ENCODE results near the gene DCST2.

The DCST2 gene

DNA sequence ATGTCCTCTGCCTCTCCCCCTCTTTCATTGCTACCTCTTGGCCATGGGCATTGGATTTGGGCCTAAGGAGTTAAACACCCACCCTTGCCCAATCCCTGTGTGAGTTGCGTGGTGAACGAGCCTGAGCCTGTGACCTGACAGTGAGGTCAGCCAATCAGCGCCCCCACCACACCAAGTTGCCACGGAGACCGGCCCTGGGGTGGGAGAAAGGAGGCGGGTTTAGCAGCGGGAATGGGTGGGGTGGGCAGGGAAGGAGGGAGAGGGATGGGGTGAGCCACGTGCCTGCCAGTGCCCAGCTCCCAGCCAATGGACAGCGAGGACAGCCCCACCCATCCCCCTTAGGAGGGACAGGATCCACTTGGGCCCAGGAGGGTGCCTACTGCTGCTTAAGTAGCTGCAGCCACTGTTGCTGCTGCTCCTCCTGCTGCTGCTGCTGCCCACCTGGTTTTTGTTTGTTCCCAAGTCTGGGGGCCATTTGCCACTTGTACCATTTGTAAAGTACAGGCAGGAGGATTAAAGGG, 21.5 kb downstream of the DCST2 start:
- no peak for DNase-seq (ENCODE audit: low read depth in 2 of 2, low spot score in 1 of 2)

DNA sequence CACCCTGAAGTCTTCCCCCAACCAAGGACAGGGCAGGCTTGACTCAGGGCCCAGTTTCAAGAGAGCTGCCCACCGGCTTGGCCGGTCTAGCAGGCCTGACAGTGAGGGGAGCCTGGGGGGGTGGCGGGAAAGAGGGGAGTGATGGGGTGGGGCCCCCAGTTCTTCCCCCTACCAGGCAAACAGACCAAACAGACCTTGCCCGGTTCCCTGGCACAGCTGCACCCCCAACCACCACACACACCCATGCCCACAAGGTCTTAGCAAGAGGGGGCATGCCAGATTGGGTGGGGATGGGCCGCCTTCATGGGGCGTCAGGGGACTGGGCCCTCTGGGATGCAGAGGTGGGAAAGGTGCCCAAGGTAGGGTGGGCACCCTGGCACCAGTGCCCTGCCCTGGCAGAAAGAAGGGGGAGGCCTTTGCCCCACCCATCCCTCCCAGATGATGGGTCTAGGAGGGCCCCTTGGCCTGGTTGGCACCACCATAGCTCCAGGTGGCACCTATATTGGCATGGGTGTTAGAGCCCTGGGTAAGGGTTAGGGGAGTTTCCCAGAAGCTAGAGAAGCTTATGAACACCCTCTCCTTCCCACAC, 22.1 kb downstream of the DCST2 start:
- no peak for DNase-seq (ENCODE audit: low read depth in 2 of 2, low spot score in 1 of 2)

DNA sequence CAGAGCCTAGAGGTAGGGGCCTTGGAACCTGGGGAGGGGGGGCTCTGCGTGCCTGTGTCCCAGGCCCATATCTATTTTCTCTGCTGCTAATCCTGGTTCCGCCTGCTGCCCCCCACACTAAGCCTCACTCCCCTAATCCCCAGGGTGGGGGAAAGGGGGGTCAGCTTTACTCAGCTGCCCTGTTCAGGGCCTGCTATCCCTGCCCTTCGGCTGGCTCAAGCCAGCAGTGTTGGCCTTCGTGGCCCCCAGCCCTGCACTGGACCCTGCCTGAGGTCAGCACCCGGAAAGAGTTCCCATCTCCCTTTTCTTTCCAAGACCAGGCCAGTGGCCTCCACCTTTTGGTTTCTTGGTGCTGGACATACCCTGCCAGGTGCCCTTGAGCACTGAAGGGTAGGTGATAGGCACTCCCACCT, 22.6 kb downstream of the DCST2 start:
- no peak for DNase-seq (ENCODE audit: low read depth in 2 of 2, low spot score in 1 of 2)

DNA sequence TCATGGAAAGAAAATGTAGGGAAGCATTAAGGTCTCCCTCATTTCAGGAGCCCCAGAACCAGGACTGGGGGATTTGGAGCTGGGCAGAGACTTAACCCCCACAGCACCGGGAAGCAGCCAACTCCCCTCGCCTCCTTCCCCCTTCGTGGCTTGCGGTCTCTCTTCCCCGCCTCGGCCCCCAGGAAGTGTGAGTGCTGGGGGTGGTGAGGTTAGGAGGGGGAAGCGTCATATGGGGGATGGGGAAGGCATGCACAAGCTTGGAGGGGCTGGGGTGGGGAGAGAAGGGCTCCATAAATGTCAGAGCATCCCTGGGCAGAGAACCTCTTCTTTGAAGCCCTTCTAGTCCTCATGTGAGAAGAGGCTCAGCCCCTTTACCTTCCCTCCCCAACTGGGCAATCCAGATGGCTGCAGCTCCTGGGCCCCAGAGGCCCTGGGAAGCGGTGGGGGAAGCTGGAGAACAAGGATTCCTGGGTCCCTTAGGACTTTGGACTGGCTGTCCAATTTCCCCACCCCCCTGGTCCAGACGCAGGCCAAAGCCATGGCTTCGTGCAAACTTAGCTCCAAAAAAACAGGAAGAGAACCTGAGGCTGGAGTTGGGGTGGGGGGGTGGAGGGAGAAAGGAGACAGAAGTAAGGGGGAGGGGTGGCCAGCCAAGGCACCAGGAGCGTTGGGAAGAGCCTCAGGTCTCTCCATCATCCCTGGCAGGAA, 23.2 kb downstream of the DCST2 start:
- DNase-seq (ENCODE audit: low read depth in 2 of 2, low spot score in 1 of 2) = no peak

DNA sequence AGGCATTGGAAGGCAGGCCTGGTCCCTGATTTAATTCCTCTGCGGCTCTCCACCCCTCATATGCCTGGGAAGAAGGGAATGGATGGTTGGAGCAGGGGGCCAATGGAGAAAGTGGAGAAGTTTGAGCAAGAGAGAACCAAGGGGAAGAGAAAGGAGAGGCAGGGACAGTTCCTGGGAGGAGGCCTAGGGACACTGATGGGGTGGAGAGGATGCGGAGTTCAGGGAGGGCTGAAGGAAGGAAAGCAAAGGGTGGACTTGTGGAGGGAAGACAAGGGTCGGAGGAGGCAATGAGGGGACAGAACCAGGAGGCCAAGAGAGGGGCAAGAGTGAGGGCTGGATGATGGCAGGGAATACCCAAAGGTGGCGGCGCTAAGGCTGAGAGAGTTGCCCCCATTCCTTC, 23.8 kb downstream of the DCST2 start:
- no peak for DNase-seq (ENCODE audit: low read depth in 2 of 2, low spot score in 1 of 2)

DNA sequence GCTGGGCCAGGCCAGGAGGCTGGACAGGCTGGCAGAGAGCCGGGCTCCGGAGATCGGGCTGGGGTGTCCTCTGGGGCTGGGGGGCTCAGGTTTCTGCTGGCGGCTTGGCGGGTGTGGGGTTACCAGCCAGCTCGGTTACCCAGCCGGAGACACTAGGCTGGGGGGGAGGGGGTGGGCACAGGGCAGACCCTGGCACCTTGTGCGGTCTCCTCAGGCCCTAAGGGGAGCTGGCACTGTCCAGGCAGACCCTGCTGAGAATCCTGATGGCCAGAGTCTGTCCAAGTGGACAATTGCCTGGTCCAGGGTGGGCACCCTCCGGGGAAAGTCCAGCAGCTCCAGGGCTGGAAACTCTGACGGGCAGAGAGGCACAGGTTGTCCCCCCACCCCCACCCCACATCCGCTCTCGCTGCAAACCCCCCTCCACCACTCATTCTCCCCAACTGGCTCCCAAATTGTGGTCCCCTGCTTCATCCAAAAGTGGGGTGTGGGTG, 24.3 kb downstream of the DCST2 start:
- no peak for DNase-seq (ENCODE audit: low read depth in 2 of 2, low spot score in 1 of 2)

DNA sequence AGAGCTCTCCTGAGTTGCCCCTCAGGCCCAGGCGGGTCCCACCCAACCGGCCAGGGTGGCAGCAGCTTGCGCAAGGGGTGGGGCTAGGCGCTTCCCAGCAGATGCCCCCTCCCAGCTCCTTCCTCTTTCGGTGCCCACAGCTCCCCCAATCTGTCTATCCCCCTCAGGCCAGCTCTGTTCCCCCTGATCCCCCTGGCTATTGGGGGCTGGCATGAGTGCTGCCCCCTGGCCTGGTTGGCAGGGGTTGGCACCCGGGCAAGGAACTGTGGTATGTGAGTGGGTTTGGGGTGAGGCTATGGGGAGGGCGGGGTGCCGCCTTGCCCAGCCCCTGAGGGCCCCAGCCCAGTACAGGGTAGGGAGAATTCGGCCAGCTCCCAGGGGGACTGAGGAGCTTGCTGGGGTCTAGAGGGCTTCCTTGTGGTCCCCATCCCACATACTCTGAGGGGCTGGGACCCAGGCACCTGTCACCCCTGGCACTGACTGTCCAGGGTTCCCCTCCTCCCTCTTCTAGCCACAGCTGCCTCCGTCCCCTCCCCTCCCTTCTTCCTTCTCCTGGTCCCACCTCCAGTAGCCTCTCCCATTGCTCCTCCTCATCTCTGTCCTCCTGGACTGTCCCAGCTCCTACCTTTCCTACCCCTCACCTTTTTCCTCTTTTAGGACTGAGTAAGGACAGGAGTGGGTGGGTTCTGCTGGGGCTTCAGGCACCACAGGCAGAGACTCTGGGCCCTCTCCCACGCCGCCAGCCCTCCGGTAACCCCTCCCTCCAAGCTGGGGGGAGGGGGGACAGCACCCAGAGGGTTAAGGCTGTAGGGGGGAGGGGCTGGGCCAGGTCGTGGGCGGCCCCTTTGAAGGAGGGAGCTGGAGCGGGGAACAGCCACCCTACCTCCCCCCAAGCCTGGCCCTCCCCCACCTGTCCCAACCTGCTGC, 25.3 kb downstream of the DCST2 start:
- DNase-seq (ENCODE audit: low read depth in 2 of 2, low spot score in 1 of 2) = no peak

DNA sequence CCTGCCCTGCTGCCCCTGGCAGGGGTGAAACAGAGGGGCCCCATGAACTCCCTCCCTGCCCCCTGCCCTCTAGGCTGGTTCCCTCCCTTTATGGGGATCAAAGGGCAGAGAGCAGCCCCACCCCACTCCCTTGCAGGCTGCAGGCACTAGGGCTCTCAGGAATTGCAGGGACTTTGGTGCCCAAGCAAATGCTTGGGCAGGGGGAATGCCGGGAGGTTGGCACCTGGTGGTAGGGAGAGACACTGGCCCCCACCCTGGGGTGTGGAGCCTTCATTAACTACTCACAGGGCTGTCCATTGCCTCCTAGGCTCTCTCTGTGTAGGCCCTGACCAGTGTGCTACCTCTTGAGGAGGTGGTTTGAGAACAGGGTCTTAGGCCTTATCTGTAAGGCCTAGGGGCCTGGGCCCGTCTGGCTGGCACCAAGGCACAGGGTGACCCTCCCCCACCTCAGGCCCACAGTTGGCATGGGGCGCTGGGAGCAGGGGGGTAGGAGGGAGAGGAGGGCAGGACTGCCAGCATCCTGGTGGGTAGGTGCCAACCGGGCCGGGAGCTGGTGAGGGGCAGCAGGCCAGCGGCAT, 26.2 kb downstream of the DCST2 start:
- no peak for DNase-seq (ENCODE audit: low read depth in 2 of 2, low spot score in 1 of 2)

DNA sequence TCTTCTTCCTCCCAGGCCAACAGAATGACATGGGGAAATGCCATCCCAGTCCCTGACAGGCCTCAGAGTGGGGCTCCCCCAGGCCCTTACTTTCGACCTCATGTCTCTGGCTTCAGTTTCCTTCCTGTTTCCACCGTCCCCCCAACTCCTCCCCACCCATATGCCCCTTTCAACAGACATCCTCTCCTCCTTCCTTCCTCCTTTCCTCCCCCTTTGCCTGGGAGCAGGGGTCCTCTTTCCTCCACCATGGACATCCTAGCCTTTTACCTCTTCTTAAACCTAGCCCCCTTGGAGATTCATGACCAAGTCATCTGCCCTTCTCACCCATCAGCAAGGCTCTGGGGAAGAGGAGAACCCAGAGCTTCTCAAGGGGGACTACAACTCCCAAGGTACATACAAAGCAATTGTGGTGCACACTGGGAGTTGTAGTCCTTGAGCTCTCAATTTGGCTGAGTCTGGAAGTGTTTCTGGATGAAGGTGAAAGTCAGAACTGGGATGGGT, 26.9 kb downstream of the DCST2 start:
- DNase-seq (ENCODE audit: low read depth in 2 of 2, low spot score in 1 of 2) = no peak

DNA sequence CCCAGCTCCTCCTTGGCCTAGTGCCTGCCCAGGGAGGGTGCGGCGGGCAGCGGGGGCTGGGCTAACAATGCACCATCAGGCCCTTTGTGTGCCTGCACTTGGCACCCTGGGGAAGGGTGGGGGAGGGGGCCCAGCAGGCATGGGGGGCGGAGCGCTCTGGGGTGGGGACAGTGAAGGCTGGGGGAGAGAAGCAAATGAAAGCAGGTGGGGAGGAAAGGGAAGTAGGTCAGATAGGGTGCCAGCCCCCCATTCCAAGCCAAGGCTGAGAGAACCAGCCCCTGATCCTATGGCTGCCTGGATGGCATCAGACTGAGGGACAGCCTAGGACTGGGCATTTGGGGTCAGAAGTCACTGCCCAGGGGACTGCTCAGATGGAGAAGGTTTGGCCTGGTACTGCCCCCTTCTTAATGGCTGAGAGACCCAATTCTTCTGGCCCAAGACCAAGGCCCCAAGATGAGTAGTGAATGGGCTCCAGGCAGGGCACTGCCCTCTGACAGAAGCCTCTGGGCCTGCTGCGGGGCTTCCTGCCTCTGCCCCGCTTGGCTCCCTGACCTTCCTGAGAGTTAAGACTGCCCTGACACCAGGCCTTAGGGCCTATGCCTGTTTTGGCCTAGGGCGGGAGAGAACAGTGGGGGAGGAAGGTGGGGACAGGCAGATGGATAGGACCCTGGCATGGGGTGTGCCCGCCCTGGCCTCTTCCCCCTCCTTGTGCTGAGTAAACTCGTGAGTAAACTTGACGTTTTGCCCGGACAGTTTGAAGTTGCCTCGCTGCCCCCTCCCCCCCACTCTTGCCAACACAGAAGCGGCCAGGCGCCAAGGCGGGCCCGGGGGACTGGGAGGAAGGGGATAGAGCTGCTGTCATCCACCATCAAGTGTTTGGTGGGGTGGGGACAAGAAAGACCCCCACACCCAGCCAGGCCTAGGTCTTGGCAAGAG, 28.2 kb downstream of the DCST2 start:
- DNase-seq (ENCODE audit: low read depth in 2 of 2, low spot score in 1 of 2) = no peak

DNA sequence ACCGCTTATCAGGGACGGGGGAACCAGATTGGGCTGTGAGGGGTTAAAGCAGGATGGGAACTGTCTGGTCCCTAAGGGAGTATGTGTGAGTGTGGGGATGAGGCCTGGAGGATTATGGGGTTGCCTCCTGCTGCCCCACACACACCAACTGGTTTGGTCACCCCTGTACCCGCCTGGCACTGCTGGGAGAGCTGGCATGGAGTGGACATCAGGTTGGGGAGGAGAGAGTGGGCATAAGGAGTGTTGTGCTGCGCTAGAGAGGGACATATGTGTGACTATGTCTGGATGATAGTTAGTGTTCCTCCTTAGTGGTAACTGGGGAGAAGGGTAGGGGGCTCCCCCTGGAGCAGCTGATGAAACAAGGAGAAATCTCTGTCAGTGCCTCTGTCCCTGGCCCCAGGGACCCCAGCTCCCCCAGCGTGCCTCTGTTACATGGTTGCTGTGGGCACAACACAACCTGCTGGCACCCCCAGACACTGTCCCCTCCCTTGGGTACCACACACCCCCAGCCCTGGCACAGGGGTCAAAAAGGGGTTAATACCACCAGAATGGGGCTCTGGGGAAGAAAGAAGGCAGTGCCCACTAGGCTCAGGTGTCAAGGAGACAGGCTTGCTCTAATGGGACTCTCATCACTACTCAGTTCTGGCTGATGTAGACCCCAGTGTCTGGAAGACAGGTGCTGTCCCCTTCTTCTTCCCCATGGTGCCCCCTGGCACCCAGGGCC, 29.1 kb downstream of the DCST2 start:
- DNase-seq (ENCODE audit: low read depth in 2 of 2, low spot score in 1 of 2) = no peak

DNA sequence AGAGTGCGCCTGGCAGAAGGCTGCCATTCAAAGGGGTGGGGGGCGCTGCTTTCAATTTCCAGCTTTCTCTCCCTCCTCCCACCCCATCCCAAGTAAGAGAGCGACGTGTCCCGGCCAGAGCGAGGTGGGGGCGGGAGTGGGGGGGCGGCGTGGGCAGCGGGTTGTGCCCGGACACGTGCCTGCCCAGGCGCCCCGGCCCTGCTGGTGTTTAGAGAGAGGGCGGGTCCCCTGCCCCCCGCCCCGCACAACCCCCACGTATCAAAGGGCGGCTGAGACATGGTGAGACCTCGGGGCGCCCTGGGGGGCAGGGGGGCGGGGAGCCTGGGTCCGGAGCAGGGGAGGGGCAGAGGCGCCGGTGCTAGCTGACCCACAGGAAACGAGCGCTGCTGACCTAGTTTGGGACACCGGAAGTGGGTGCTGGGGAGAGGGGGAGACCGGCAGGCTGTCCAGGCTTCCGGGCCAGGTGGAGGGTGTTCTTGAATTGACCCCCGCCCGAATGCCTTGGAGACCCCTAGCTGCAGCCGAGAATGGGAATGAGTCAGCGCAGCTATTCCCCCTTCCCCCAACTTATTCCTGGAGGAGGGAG, 29.7 kb downstream of the DCST2 start:
- no peak for DNase-seq (ENCODE audit: low read depth in 2 of 2, low spot score in 1 of 2)

DNA sequence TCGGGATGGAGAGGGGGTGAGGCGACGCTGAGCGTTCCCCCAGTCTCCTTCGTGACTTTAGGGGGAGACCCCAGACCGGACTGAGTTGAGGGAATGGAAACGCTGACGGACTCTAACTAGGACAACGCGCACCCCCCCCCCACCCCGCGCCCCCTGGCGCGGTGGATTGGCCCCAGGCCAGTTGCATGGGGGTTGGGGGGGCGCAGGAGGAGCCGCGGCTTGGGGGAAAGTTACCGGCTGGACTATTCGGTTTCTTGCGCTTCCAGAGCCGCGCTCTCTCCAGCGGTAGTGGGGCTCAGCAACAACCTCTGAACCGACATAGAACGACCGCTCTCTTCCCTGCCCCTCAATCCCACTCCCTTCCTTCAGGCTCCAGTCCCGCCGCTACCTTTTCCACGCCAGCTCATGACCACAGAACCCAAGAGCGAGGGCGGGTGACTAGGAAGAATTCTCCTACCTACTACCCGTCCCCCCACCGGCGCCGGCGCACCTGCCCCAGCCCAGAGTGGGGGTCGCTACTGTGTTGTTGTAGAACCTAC, 30.3 kb downstream of the DCST2 start:
- no peak for DNase-seq (ENCODE audit: low read depth in 2 of 2, low spot score in 1 of 2)

DNA sequence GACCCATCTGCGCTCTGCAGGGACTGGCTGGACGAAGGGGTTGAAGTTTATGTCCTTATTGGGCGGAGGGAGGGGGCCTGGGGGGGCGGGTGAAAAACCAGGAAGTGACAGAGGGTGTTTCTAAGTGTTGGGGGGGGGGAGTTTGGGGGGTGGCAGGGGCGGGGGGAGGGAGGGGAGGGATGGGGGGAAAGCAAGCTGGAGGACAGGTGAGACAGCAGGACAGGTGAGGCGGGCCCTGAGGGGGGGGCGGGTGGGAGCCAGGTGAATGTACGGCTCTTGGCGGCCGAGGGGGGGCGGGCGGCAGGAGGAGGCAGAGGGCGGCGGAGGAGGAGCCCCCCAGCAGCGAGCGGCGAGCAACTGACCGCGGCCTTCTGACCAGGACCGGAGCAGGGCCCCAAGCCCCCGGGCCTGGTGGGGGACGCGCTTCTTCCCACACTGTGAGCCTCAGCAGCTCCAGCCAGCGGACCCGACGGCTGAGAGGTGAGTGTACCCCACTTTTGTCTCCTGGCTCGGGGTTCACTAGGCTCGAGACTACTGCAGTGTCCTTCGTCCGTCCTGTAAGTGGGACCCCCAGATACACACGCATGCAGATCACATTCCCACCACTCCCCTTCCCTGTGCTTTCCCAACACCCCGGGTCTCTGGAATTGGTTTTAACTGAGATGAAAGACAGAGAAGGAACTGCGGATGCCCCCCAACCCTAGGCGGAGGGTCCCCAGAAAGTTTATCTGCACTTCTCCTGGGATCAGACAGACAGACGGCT, 30.9 kb downstream of the DCST2 start, which contains the start of gene ZBTB7B:
TSS of gene ZBTB7B (plus strand) at position 339 of the 763 bp plus-strand sequence. CDS start 11,859 bp downstream, outside the sequence.
- DNase-seq (ENCODE audit: low read depth in 2 of 2, low spot score in 1 of 2) = no peak

DNA sequence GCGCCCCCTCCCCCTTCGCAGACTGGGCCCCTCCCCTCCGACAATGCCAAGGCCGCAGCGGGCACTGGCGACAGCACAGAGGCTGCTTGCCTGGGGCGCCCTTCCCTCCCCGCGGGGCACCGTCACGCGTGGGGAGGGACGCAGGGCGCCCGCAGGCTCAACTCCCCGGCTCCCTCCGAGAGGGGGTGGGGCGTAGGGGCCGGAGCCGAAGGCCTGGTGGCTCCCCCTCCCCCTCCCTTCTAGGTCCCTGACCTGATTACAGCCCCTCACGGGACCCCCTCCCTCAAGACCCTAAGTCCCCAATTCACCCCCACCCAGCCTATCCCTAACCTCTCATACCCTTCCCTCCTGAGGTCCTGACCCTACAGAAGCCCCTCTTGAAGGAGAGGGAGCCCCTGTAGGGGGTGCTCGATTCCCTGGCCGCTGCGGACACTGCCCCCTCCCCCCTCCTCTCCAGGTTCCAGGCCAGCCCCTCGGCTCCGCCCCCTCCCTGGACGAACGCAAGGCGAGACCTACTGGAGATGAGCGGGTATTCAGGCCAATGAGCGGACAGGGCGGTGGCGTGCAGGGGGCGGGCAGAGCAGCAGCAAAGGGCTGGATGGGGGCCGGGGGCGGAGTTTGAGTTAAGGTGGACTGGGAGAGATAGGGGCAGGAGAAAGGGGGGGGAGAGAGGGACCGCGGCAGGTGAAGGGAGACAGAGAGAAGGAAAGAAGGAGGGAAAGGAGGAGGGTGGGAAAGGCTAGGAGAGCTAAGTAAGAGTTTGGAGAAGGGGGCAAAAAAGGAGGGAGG, 31.7 kb downstream of the DCST2 start:
- DNase-seq (ENCODE audit: low read depth in 2 of 2, low spot score in 1 of 2) = peak; percentile 93 to 98

DNA sequence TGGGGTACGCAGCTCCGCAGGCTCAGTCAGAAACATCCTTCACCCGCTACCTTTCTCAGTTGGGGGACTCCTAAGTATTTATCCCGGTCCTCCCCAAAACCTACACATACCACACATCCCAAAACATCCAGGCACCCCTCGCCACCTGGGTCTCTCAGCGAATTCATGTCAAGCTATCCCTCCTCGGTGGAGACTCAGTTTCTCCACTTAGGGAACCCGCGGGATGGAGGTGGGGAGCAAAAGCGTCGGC, 32.2 kb downstream of the DCST2 start:
- no peak for DNase-seq (ENCODE audit: low read depth in 2 of 2, low spot score in 1 of 2)

DNA sequence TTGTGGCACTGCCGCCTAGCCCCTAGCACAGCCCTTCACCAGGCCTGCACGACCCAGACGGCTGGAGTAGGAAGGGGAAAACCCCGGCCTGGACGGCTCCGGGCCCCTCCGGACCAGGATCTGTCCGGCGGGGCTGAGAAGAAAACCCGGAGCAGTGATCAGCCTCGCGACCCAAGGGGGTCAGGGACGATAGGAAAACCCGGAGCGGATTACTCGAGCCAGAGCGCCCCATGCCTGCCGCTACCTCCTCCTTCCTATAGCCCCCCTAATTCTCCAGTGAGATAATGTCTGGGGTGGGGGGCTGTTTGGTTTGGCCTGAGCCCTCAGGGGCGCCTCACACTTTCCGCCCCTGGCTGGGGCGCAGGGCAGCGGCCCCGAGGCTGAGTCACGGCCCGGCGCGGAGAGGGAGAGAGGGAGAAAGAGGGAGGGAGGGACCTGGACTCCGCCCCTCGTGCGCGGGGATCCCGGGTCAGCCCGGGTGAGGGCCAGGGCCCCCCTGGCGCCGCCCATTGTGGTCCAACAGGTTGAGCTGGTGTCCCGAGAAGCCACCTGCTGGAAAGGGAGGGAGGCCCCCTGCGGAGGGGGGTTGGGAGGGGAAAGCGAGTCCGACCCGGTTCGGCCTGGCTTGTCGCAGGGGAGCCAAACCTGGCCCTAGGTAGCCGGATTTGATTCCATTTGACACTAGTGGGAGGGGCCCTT, 32.7 kb downstream of the DCST2 start:
- DNase-seq (ENCODE audit: low read depth in 2 of 2, low spot score in 1 of 2) = peak; percentile 48 to 58
